HCT116 (cell line): ENCODE measurements around the gene IMPG1. TPM values are rescaled to one million over a fixed set of nuclear protein-coding genes. Genes with fewer than 3 reads are reported as not detected.

Source experiments
- ATAC-seq: fragments of 200-7000 bp; cut with Tn5 transposase; 2 replicates; pipeline ENCODE4 v1.9.1; 2020; ENCODE audit warnings: mild to moderate bottlenecking, moderate library complexity
- BruUV-seq: library from RNA; stranded (reverse); fragments of 400-500 nt; replicated peaks from 2 replicates; lab custom pipeline; 2021; lab: Mats Ljungman, UMichigan
- CTCF ChIA-PET: fragments of 300-600 bp; sonication (Branson Sonifier 250); formaldehyde crosslinking; loops from one replicate; lab custom pipeline; 2021; ENCODE audit warnings: antibody characterized with exemption; lab: Charles Lee
- POLR2A ChIA-PET: fragments of 300-600, 350-600 bp; sonication (Branson Sonifier 250); formaldehyde crosslinking; loops from one replicate; lab custom pipeline; 2021; ENCODE audit warnings: antibody characterized with exemption; lab: Charles Lee
- RAD21 ChIA-PET, 2 experiments: fragments of 300-600 bp; sonication (Branson Sonifier 250); formaldehyde crosslinking; loops; one replicate each; lab custom pipeline; 2023; ENCODE audit warnings: low total read pairs in 2 of 2; ENCODE audit not compliant: uncharacterized antibody in 2 of 2, unreplicated experiment in 2 of 2, low non-redundant PET in 1 of 2; lab: Charles Lee
- DNase-seq: peaks from one replicate; pipeline ENCODE4 v3.0.0-alpha.2; 2010; ENCODE audit warnings: low read depth, low spot score
- H2AFZ ChIP-seq: fragments of 200-600 bp; shearing (Covaris generic), sonication (generic); 2 replicates; pipeline ENCODE4 v1.6.1; 2017; ENCODE audit warnings: low read depth, mixed run types, mixed read lengths, antibody characterized with exemption, low read length; ENCODE audit not compliant: poor library complexity, severe bottlenecking
- H3K27ac ChIP-seq: 2 replicates; pipeline ENCODE4 v1.5.1; 2012; ENCODE audit warnings: low read depth, low read length
- H3K27me3 ChIP-seq: fragments of 200-600 bp; sonication (generic); 2 replicates; pipeline ENCODE4 v1.6.1; 2016; ENCODE audit warnings: mixed run types, low read length, mixed read lengths; ENCODE audit not compliant: insufficient read depth
- H3K36me3 ChIP-seq, 2 experiments: fragments of 200-500 bp in 1 of 2; fragments of 200-600 bp in 1 of 2; sonication (Bioruptor generic) in 1 of 2; sonication (generic) in 1 of 2; 2 replicates each; pipeline versions ENCODE4 v1.5.1 to v1.6.1; 2014 to 2016; ENCODE audit warnings: low read length in 2 of 2, inconsistent platforms in 1 of 2, mixed read lengths in 1 of 2, mixed run types in 1 of 2; ENCODE audit not compliant: insufficient read depth in 2 of 2, control insufficient read depth in 1 of 2
- H3K4me1 ChIP-seq, 2 experiments: fragments of 200-600 bp in 1 of 2; sonication (generic) in 1 of 2; 2 replicates each; pipeline versions ENCODE4 v1.5.1 to v1.6.1; 2012 to 2017; ENCODE audit warnings: low read length in 2 of 2, inconsistent platforms in 1 of 2, mild to moderate bottlenecking in 1 of 2, mixed read lengths in 1 of 2, mixed run types in 1 of 2, moderate library complexity in 1 of 2; ENCODE audit not compliant: insufficient read depth in 2 of 2, control insufficient read depth in 1 of 2
- H3K4me2 ChIP-seq: fragments of 200-600 bp; sonication (generic); 2 replicates; pipeline ENCODE4 v1.6.1; 2017; ENCODE audit warnings: mixed run types, low read length, mixed read lengths
- H3K4me3 ChIP-seq, 2 experiments: fragments of 200-600 bp in 1 of 2; sonication (generic) in 1 of 2; replicated peaks in 1 of 2; 2 replicates each; pipeline ENCODE4 v1.5.1; 2011 to 2016; ENCODE audit warnings: low read length in 2 of 2, control low read depth in 1 of 2, low read depth in 1 of 2, mild to moderate bottlenecking in 1 of 2, mixed read lengths in 1 of 2, mixed run types in 1 of 2
- H3K79me2 ChIP-seq: fragments of 200-600 bp; sonication (generic); 2 replicates; pipeline ENCODE4 v1.6.1; 2017; ENCODE audit warnings: mild to moderate bottlenecking, mixed run types, low read length, moderate library complexity, mixed read lengths; ENCODE audit not compliant: insufficient read depth
- H3K9ac ChIP-seq: fragments of 200-600 bp; sonication (generic); 2 replicates; pipeline ENCODE4 v1.6.1; 2016; ENCODE audit warnings: low read length, mixed read lengths
- H3K9me2 ChIP-seq: fragments of 200-600 bp; sonication (generic), shearing (Covaris generic); 2 replicates; pipeline ENCODE4 v1.6.1; 2017; ENCODE audit warnings: mixed run types, mild to moderate bottlenecking, moderate library complexity; ENCODE audit not compliant: insufficient read depth
- H3K9me3 ChIP-seq, 2 experiments: fragments of 200-500 bp in 1 of 2; fragments of 200-600 bp in 1 of 2; sonication (Bioruptor generic) in 1 of 2; sonication (generic) in 1 of 2; 2 replicates each; pipeline ENCODE4 v1.6.1; 2014 to 2017; ENCODE audit warnings: low read length in 2 of 2, mixed read lengths in 2 of 2, inconsistent platforms in 1 of 2, low read depth in 1 of 2, mild to moderate bottlenecking in 1 of 2, mixed run types in 1 of 2, moderate library complexity in 1 of 2; ENCODE audit not compliant: control insufficient read depth in 1 of 2, insufficient read depth in 1 of 2
- H4K20me1 ChIP-seq: fragments of 200-600 bp; sonication (generic), shearing (Covaris generic); 2 replicates; pipeline ENCODE4 v1.6.1; 2017; ENCODE audit warnings: mixed run types, mild to moderate bottlenecking, moderate library complexity; ENCODE audit not compliant: insufficient read depth
- CBX3 ChIP-seq: IDR thresholded peaks from 2 replicates; pipeline ENCODE4 v1.6.1; 2012; ENCODE audit warnings: low read depth
- CEBPB ChIP-seq: IDR thresholded peaks from 2 replicates; pipeline ENCODE4 v1.6.1; 2012; ENCODE audit warnings: low read depth
- EGR1 ChIP-seq: IDR thresholded peaks from 2 replicates; pipeline ENCODE4 v1.6.1; 2012; ENCODE audit warnings: low read depth
- ELF1 ChIP-seq: IDR thresholded peaks from 2 replicates; pipeline ENCODE4 v1.6.1; 2012; ENCODE audit warnings: low read depth, borderline replicate concordance
- EZH2phosphoT487 ChIP-seq: fragments of 200-600 bp; IDR thresholded peaks from 2 replicates; pipeline ENCODE4 v1.6.1; 2018; ENCODE audit warnings: antibody characterized with exemption, borderline replicate concordance
- JUND ChIP-seq: IDR thresholded peaks from 2 replicates; pipeline ENCODE4 v1.6.1; 2012
- POLR2A ChIP-seq: IDR thresholded peaks from 2 replicates; pipeline ENCODE4 v1.7.0; 2011; ENCODE audit warnings: borderline replicate concordance; ENCODE audit not compliant: insufficient read depth, insufficient read length; ENCODE audit errors: extremely low read depth
- POLR2AphosphoS5 ChIP-seq: IDR thresholded peaks from 2 replicates; pipeline ENCODE4 v1.6.1; 2011; ENCODE audit warnings: mild to moderate bottlenecking, low read depth, low read length, moderate library complexity
- RAD21 ChIP-seq: IDR thresholded peaks from 2 replicates; pipeline ENCODE4 v1.6.1; 2012; ENCODE audit warnings: low read depth, mild to moderate bottlenecking
- SIN3A ChIP-seq: IDR thresholded peaks from 2 replicates; pipeline ENCODE4 v1.6.1; 2012; ENCODE audit warnings: low read depth
- YY1 ChIP-seq: IDR thresholded peaks from 2 replicates; pipeline ENCODE4 v1.6.1; 2011; ENCODE audit warnings: low read length, low read depth, moderate library complexity, mild to moderate bottlenecking; ENCODE audit not compliant: insufficient replicate concordance; ENCODE audit errors: extremely low read depth
- ZFX ChIP-seq: fragments of 450-650 bp; IDR thresholded peaks from 2 replicates; pipeline ENCODE4 v1.6.1; 2017
- ZNF274 ChIP-seq: fragments of 200-500 bp; sonication (Bioruptor generic); IDR thresholded peaks from 2 replicates; pipeline ENCODE4 v1.6.1; 2014; ENCODE audit warnings: mild to moderate bottlenecking, low read depth, low read length, inconsistent platforms
- intact Hi-C: fragments of 100-400 bp; cut with micrococcal nuclease; formaldehyde crosslinking; loops from 2 replicates; pipeline ENCODE4 v1.10.0; 2022
- total RNA-seq: library from RNA; stranded (reverse); gene quantifications from one replicate; pipeline ENCODE4 v1.2.1, GENCODE V29; 2021; ENCODE audit not compliant: unreplicated experiment
- TF ChIP-seq, protein P1 (sequence below), 3 experiments: fragments of 200-600 bp in 1 of 3; sonication (generic) in 1 of 3; IDR thresholded peaks in 2 of 3; conservative IDR thresholded peaks in 1 of 3; 2 replicates each; pipeline ENCODE4 v1.5.1; 2012 to 2017; ENCODE audit warnings: low read depth in 2 of 3, low read length in 2 of 3, antibody characterized with exemption in 1 of 3, borderline replicate concordance in 1 of 3, control low read depth in 1 of 3, mild to moderate bottlenecking in 1 of 3, mixed read lengths in 1 of 3, mixed run types in 1 of 3, moderate library complexity in 1 of 3; ENCODE audit not compliant: insufficient read depth in 1 of 3
- TF ChIP-seq, protein P2 (sequence below): IDR thresholded peaks from 2 replicates; pipeline ENCODE4 v1.6.1; 2012
- TF ChIP-seq, protein P3 (sequence below): IDR thresholded peaks from 2 replicates; pipeline ENCODE4 v1.6.1; 2011; ENCODE audit warnings: mild to moderate bottlenecking, low read length, moderate library complexity; ENCODE audit not compliant: insufficient replicate concordance; ENCODE audit errors: extremely low read depth

Gene IMPG1
- total RNA-seq, 1 experiment from 2014 or later = not detected

DNA sequence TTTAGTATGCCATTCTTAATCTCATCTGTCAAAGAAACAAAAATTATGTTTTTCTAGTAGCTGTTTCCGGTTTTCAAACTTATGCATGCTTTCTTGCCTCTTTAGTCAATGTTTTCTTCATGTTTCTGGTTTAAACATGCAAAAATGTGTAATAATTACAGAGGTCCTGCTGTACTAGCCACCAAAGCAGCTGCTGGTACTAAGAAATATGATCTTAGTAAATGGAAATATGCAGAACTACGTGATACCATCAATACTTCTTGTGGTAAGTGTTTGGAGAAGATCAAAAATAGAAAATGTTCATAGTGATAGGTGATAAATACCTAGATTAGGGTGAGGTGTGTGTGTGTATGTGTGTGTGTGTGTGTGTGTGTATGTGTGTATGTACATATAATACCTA lies 165.0 kb downstream of the IMPG1 start:
- no peaks in the 10 kb centered on the region for H3K27me3 ChIP-seq
- CTCF ChIA-PET = interaction anchor here (0.8 kb wide), 1 partner anchor 14 kb away, joined by 3 read pairs; no protein-coding TSS in a partner anchor
- intact Hi-C loops = no loop called here

DNA sequence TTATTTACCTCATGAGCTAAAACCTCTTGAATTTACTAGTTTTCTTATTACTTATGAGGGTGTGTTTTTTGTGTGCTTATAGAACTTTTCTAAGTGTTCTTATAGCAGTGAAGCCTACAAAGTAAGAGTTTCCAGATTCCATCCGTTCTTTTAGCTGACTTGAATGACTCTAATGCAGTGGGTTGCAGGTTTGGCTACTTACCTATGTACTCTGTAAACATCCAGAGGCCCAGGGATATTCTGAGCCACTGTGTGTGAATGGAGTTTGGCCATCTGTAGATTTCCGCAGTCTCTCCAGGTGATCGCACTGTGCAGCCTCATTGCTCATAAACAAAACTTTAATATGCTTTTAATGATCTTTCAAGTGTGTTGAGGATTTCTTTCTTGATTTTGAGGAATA lies 165.6 kb downstream of the IMPG1 start:
- ChIA-PET CTCF (interaction anchor here (0.8 to 1.7 kb wide), 2 partner anchors 13 kb away, joined by 3 to 10 read pairs; no protein-coding TSS in a partner anchor), POLR2A (no interaction called here), RAD21 (no interaction called here)
- Histone ChIP-seq H3K9ac (no peak overlapping the region), H3K27ac (no peak overlapping the region), H3K4me3 (no peak overlapping the region), H3K9me2 (no peaks in the 10 kb centered on the region), H3K4me2 (no peak overlapping the region), H3K9me3 (no peaks in the 10 kb centered on the region), H2AFZ (no peak overlapping the region), H3K27me3 (no peaks in the 10 kb centered on the region), H3K79me2 (no peaks in the 10 kb centered on the region), H3K36me3 (no peaks in the 10 kb centered on the region), H4K20me1 (no peaks in the 10 kb centered on the region), H3K4me1 (no peaks in the 10 kb centered on the region)
- ATAC-seq (no peak), DNase-seq (no peak)
- intact Hi-C loops = no loop called here
- BruUV-seq = no TSS peak
- no peak for TF ChIP-seq ZFX
- no peak for TF ChIP-seq CBX3
- TF ChIP-seq ZNF274 = no peak
- TF ChIP-seq RAD21 = no peak
- no peak for TF ChIP-seq EGR1
- TF ChIP-seq EZH2phosphoT487 = no peak
- TF ChIP-seq, protein P1, sequence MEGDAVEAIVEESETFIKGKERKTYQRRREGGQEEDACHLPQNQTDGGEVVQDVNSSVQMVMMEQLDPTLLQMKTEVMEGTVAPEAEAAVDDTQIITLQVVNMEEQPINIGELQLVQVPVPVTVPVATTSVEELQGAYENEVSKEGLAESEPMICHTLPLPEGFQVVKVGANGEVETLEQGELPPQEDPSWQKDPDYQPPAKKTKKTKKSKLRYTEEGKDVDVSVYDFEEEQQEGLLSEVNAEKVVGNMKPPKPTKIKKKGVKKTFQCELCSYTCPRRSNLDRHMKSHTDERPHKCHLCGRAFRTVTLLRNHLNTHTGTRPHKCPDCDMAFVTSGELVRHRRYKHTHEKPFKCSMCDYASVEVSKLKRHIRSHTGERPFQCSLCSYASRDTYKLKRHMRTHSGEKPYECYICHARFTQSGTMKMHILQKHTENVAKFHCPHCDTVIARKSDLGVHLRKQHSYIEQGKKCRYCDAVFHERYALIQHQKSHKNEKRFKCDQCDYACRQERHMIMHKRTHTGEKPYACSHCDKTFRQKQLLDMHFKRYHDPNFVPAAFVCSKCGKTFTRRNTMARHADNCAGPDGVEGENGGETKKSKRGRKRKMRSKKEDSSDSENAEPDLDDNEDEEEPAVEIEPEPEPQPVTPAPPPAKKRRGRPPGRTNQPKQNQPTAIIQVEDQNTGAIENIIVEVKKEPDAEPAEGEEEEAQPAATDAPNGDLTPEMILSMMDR (IDR thresholded peaks at IDR 0.05 in 2 of 3, conservative IDR thresholded peaks at IDR 0.05 in 1 of 3; ENCODE audit: borderline replicate concordance in 1 of 3, insufficient read depth in 1 of 3, low read depth in 2 of 3, low read length in 2 of 3) = no peak
- TF ChIP-seq, protein P2, sequence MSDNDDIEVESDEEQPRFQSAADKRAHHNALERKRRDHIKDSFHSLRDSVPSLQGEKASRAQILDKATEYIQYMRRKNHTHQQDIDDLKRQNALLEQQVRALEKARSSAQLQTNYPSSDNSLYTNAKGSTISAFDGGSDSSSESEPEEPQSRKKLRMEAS = no peak
- no peak for TF ChIP-seq YY1
- no peak for TF ChIP-seq POLR2AphosphoS5
- no peak for TF ChIP-seq ELF1
- no peak for TF ChIP-seq CEBPB

More for the DNA sequence above, 165.0 kb downstream of the IMPG1 start:
- ATAC-seq (no peak), DNase-seq (no peak)
- ChIA-PET RAD21 (no interaction called here), POLR2A (no interaction called here)
- H3K79me2 ChIP-seq = no peaks in the 10 kb centered on the region
- no peaks in the 10 kb centered on the region for H3K4me1 ChIP-seq
- BruUV-seq = no TSS peak
- H3K36me3 ChIP-seq = no peaks in the 10 kb centered on the region
- H3K9ac ChIP-seq = no peak overlapping the region
- no peak overlapping the region for H2AFZ ChIP-seq
- no peaks in the 10 kb centered on the region for H3K9me3 ChIP-seq
- no peak overlapping the region for H3K4me3 ChIP-seq
- no peak overlapping the region for H3K4me2 ChIP-seq
- TF ChIP-seq POLR2A (no peak), EZH2phosphoT487 (no peak), POLR2AphosphoS5 (no peak), JUND (no peak), ELF1 (no peak), SIN3A (no peak)
- TF ChIP-seq, protein P3, sequence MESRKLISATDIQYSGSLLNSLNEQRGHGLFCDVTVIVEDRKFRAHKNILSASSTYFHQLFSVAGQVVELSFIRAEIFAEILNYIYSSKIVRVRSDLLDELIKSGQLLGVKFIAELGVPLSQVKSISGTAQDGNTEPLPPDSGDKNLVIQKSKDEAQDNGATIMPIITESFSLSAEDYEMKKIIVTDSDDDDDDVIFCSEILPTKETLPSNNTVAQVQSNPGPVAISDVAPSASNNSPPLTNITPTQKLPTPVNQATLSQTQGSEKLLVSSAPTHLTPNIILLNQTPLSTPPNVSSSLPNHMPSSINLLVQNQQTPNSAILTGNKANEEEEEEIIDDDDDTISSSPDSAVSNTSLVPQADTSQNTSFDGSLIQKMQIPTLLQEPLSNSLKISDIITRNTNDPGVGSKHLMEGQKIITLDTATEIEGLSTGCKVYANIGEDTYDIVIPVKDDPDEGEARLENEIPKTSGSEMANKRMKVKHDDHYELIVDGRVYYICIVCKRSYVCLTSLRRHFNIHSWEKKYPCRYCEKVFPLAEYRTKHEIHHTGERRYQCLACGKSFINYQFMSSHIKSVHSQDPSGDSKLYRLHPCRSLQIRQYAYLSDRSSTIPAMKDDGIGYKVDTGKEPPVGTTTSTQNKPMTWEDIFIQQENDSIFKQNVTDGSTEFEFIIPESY = no peak
- no peak overlapping the region for H3K27ac ChIP-seq
- H3K9me2 ChIP-seq = no peaks in the 10 kb centered on the region
- no peaks in the 10 kb centered on the region for H4K20me1 ChIP-seq
